OCI-LY3 (cell line): ENCODE measurements around the gene HEATR3.
A peak's percentile ranks its signal among the peaks of the same experiment; 100 is the strongest.

Experiments
- H2AFZ ChIP-seq: fragments of 200-600, 300-600 bp; shearing (Covaris generic); 2 replicates; pipeline ENCODE4 v1.6.0; 2014; ENCODE audit warnings: antibody characterized with exemption, low read depth, low read length
- H3K27ac ChIP-seq: fragments of 200-600, 300-600 bp; sonication (generic); 2 replicates; pipeline ENCODE4 v1.5.1; 2014; ENCODE audit warnings: mild to moderate bottlenecking, low read length, moderate library complexity, mixed read lengths
- H3K27me3 ChIP-seq: fragments of 200-600, 300-600 bp; sonication (generic); 2 replicates; pipeline ENCODE4 v1.6.1; 2014; ENCODE audit warnings: low read depth, low read length, mixed read lengths
- H3K36me3 ChIP-seq: fragments of 200-600, 300-600 bp; sonication (generic); replicated peaks from 2 replicates; pipeline ENCODE3; 2014; ENCODE audit warnings: low read depth, low read length, mixed read lengths
- H3K4me1 ChIP-seq: fragments of 300-600, 200-600 bp; sonication (generic); 2 replicates; pipeline ENCODE4 v1.6.1; 2014; ENCODE audit warnings: low read length, mixed read lengths
- H3K4me2 ChIP-seq: fragments of 200-600, 300-600 bp; sonication (generic); 2 replicates; pipeline ENCODE4 v1.6.1; 2014; ENCODE audit warnings: low read length, mixed read lengths
- H3K4me3 ChIP-seq: fragments of 300-600, 200-600 bp; sonication (generic); 2 replicates; pipeline ENCODE4 v1.5.1; 2014; ENCODE audit warnings: antibody characterized with exemption, mild to moderate bottlenecking, low read length, moderate library complexity
- H3K79me2 ChIP-seq: fragments of 300-600, 200-600 bp; shearing (Covaris generic); 2 replicates; pipeline ENCODE4 v1.6.1; 2014; ENCODE audit warnings: mild to moderate bottlenecking, low read length, mixed read lengths
- H3K9ac ChIP-seq: fragments of 300-600, 200-600 bp; shearing (Covaris generic); 2 replicates; pipeline ENCODE4 v1.6.0; 2014; ENCODE audit warnings: mild to moderate bottlenecking, low read length, moderate library complexity
- H3K9me3 ChIP-seq: fragments of 200-600, 300-600 bp; shearing (Covaris generic); 2 replicates; pipeline ENCODE4 v1.6.1; 2014; ENCODE audit warnings: low read length, mixed read lengths; ENCODE audit not compliant: insufficient read depth
- H4K20me1 ChIP-seq: fragments of 200-600, 300-600 bp; sonication (generic); 2 replicates; pipeline ENCODE4 v1.6.1; 2016; ENCODE audit warnings: low read length, mixed read lengths; ENCODE audit not compliant: insufficient read depth
- EZH2phosphoT487 ChIP-seq: fragments of 200-600 bp; shearing (Covaris generic); IDR thresholded peaks from 2 replicates; pipeline ENCODE4 v1.6.1; 2018; ENCODE audit warnings: antibody characterized with exemption, mixed run types, low read depth
- TF ChIP-seq, protein P1 (sequence below): fragments of 200-600, 300-600 bp; sonication (generic); IDR thresholded peaks from 2 replicates; pipeline ENCODE4 v1.5.1; 2014; ENCODE audit warnings: antibody characterized with exemption, low read length, low read depth

The HEATR3 gene

DNA sequence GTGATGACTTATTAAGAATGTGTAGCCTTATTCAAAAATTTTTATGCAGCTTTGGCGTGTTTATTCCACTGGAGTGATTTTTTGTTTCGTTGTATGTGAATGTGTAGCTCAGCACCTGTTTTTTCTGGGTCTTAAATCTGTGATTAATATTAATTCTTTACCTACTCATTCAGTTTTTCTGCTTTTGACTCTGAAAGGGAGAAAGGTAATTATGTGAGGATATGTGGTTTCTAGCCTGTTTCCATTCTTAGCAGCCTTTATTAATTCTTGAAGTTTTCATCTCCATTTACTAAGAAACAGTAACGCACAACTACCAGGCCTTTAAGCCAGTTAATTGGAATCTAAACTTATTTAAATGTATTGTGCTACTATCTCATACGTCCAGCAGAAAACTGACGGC is 7.0 kb downstream of the HEATR3 start:
- Histone ChIP-seq H3K9me3 (no peaks in the 10 kb centered on the region), H2AFZ (no peak overlapping the region), H3K4me1 (peaks cover 28% of the 10 kb centered on the region), H4K20me1 (0 out of 2 replicates have a peak, but pooled peaks cover 9% of the 10 kb centered on the region), H3K27ac (peak overlapping the region; percentile 29; the same call in 1 of the 2 replicates), H3K36me3 (peaks cover 32% of the 10 kb centered on the region), H3K79me2 (peaks cover 6% of the 10 kb centered on the region; the same call in 1 of the 2 replicates), H3K4me2 (peak overlapping the region; percentile 60), H3K9ac (peak overlapping the region; percentile 5; the same call in 1 of the 2 replicates), H3K4me3 (peak overlapping the region; percentile 20; the same call in 1 of the 2 replicates), H3K27me3 (no peaks in the 10 kb centered on the region)
- TF ChIP-seq, protein P1, sequence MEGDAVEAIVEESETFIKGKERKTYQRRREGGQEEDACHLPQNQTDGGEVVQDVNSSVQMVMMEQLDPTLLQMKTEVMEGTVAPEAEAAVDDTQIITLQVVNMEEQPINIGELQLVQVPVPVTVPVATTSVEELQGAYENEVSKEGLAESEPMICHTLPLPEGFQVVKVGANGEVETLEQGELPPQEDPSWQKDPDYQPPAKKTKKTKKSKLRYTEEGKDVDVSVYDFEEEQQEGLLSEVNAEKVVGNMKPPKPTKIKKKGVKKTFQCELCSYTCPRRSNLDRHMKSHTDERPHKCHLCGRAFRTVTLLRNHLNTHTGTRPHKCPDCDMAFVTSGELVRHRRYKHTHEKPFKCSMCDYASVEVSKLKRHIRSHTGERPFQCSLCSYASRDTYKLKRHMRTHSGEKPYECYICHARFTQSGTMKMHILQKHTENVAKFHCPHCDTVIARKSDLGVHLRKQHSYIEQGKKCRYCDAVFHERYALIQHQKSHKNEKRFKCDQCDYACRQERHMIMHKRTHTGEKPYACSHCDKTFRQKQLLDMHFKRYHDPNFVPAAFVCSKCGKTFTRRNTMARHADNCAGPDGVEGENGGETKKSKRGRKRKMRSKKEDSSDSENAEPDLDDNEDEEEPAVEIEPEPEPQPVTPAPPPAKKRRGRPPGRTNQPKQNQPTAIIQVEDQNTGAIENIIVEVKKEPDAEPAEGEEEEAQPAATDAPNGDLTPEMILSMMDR, result no peak
- TF ChIP-seq EZH2phosphoT487, result no peak

DNA sequence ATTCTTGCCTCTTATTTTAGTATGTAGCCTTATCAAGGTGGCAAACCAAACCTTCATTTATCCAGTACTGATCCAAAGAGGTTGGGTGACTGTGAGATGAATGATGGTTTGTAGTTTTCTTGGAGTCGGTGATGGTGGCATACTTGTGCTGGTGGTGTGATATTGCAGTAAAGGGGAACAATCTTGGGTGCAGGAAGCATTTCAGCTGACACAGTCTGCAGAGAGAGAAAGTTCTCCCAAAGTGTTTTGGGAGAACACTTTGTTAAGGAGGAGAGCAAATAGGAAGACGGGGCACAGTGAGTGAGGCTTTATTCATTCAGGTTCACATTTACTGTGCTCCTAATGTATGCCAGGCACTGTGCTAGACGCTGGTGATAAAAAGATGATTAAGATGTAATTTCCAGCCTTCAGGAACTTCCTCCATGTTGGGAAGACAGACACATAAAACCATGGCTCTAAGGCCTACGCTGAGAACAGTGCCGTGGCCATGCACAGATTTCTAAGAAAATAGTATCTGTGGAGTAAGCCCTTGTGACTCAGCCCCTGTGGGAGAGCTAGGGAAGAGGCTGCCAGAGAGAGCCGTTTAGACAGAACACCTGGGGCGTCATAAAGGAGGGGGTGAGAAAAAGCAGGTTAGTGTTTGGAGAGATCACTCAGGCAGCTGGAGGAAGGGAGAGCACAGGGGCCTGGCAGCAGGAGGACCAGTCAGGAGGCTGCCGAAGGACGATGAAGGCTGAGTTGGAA is 13.8 kb downstream of the HEATR3 start:
- no peaks in the 10 kb centered on the region for H3K79me2 ChIP-seq
- no peak overlapping the region for H3K9ac ChIP-seq
- TF ChIP-seq EZH2phosphoT487, result no peak
- TF ChIP-seq, protein P1, result no peak
- peaks cover 33% of the 10 kb centered on the region for H3K36me3 ChIP-seq
- H4K20me1 ChIP-seq, result no peaks in the 10 kb centered on the region
- peaks cover 7% of the 10 kb centered on the region for H3K4me1 ChIP-seq
- H3K9me3 ChIP-seq, result no peaks in the 10 kb centered on the region
- no peak overlapping the region for H3K27ac ChIP-seq
- H3K4me3 ChIP-seq, result no peak overlapping the region
- no peaks in the 10 kb centered on the region for H3K27me3 ChIP-seq
- no peak overlapping the region for H2AFZ ChIP-seq
- no peak overlapping the region for H3K4me2 ChIP-seq

DNA sequence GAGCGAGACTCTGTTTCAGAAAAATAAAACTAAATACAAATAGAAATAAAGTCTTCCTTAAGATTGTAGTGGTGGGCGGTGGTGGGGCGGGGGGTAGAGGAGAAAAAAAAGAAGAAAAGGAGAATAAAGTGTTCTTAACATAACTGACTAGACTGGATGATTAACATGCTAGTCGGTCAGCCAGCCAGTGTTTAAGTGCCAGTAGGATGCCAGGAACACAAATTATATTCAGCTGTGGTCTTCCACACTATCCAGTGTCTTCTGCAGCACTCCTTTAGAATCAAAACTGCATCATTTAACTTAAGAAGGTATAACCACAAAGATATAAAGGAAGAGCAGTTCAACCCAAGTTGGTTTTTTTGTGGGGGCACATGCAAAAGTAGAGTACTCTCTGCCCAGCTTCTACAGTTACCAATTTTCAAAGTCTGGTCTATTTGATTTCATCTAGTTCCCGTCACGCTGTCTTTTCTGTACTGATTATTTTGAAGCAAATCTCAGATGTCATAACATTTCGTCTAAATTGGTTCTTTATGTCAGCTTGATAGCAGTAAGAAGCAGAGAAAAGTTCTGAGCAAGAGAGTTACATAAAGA is 15.8 kb downstream of the HEATR3 start:
- H3K4me2 ChIP-seq, result no peak overlapping the region
- no peak overlapping the region for H3K27ac ChIP-seq
- H3K79me2 ChIP-seq, result no peaks in the 10 kb centered on the region
- no peaks in the 10 kb centered on the region for H3K27me3 ChIP-seq
- H4K20me1 ChIP-seq, result no peaks in the 10 kb centered on the region
- H3K9me3 ChIP-seq, result no peaks in the 10 kb centered on the region
- peaks cover 7% of the 10 kb centered on the region for H3K4me1 ChIP-seq
- H2AFZ ChIP-seq, result no peak overlapping the region
- peaks cover 38% of the 10 kb centered on the region for H3K36me3 ChIP-seq
- no peak for TF ChIP-seq EZH2phosphoT487
- TF ChIP-seq, protein P1, result no peak
- no peak overlapping the region for H3K9ac ChIP-seq
- H3K4me3 ChIP-seq, result no peak overlapping the region

DNA sequence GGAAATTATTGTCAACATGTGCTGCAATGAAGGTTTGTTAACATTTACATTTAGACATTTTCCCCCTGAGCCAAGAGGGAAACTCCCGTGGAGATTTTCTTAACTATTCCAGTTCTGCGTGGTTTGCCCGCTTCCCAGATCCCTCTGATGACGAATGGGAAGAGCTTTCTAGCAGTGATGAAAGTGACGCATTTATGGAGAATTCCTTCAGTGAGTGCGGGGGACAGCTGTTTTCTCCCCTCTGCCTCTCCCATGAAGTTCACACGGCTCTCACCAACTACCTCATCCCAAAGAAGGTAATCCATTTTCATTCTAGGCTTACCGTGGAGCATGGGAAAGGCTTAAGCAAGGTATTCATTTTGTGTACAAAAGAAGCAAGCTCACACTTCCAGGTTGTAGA is 18.2 kb downstream of the HEATR3 start:
- no peak overlapping the region for H3K27ac ChIP-seq
- H3K9me3 ChIP-seq, result no peaks in the 10 kb centered on the region
- H3K9ac ChIP-seq, result no peak overlapping the region
- no peak overlapping the region for H3K4me2 ChIP-seq
- TF ChIP-seq, protein P1, result no peak
- no peak for TF ChIP-seq EZH2phosphoT487
- no peaks in the 10 kb centered on the region for H3K79me2 ChIP-seq
- peaks cover 44% of the 10 kb centered on the region for H3K36me3 ChIP-seq
- no peaks in the 10 kb centered on the region for H3K27me3 ChIP-seq
- H3K4me1 ChIP-seq, result no peaks in the 10 kb centered on the region
- no peak overlapping the region for H3K4me3 ChIP-seq
- H4K20me1 ChIP-seq, result no peaks in the 10 kb centered on the region
- H2AFZ ChIP-seq, result no peak overlapping the region
